GM19463 (cell line): ENCODE results near the gene MTFMT.
"Not testable (repeated sequence)": the region's sequence is repeated elsewhere in the genome, so short reads cannot be mapped to it uniquely, and the experiment has no call there.

ENCODE experiments used
- ATAC-seq: cut with Tn5 transposase; IDR thresholded peaks from one replicate; pipeline ENCODE4 v1.9.1; 2021; ENCODE audit warnings: mild to moderate bottlenecking, moderate library complexity; ENCODE audit not compliant: unreplicated experiment

The MTFMT gene

GRCh38 chr15:65028921-65029735, at the start of gene MTFMT:
Gene MTFMT, minus strand, starts transcription at chr15:65029639. Its CDS starts 26 bp downstream, at chr15:65029613.
- peak; percentile 77 for ATAC-seq

GRCh38 chr15:65077981-65078352, 48.5 kb upstream of the MTFMT start:
- ATAC-seq = no peak

DNA sequence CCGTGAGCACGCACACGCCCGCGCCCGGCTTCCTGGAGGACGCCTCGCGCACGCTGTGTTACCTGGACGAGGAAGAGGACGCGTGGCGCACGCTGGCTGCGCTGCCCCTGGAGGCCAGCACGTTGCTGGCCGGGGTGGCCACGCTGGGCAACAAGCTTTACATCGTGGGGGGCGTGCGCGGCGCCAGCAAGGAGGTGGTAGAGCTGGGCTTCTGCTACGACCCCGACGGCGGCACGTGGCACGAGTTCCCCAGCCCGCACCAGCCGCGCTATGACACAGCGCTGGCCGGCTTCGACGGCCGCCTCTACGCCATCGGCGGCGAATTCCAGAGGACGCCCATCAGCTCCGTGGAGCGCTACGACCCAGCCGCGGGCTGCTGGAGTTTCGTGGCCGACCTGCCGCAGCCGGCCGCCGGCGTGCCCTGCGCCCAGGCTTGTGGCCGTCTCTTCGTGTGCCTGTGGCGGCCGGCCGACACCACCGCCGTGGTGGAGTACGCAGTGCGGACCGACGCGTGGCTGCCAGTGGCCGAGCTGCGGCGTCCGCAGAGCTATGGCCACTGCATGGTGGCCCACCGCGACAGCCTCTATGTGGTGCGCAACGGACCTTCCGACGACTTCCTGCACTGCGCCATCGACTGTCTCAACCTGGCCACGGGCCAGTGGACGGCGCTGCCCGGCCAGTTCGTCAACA, 48.0 kb upstream of the MTFMT start:
- no peak for ATAC-seq

GRCh38 chr15:65076486-65077290, 47.2 kb upstream of the MTFMT start, which contains the start of gene KBTBD13:
Gene KBTBD13, plus strand, starts transcription at chr15:65076746. Its CDS starts 70 bp downstream, at chr15:65076816.
- no peak for ATAC-seq

GRCh38 chr15:65075607-65076395, 46.4 kb upstream of the MTFMT start:
- not testable (repeated sequence) for ATAC-seq

DNA sequence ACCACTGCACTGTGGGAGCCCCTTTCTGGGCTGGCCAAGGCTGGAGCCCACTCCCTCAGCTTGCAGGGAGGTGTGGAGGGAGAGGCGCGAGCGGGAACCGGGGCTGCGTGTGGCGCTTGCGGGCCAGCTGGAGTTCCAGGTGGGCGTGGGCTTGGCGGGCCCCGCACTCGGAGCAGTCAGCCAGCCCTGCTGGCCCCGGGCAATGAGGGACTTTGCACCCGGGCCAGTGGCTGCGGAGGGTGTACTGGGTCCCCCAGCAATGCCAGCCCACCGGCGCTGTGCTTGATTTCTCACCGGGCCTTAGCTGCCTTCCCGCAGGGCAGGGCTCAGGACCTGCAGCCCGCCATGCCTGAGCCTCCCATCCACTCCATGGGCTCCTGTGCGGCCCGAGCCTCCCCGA, 45.5 kb upstream of the MTFMT start:
- not testable (repeated sequence) for ATAC-seq

DNA sequence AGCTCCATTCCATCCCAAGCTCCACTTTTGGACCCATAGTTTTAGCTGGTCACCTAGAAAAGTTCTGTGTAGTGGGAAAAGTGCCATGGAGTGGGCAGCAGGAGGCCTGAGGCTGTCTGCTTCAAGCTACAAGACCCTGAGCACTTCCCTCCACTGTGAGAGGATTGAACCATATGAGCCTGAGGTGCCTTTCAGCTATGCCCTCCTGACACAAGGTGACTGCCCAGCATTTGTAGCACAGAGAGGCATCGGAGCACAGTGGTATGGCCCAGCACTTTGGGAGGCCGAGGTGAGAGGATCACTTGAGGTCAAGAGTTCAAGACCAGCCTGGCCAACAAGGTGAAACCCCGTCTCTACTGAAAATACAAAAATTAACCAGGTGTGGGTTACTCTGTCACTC, 43.2 kb upstream of the MTFMT start:
- ATAC-seq = no peak

- no peak for ATAC-seq
These were observed 42.6 kb upstream of the MTFMT start for GRCh38 chr15:65072027-65072426.

DNA sequence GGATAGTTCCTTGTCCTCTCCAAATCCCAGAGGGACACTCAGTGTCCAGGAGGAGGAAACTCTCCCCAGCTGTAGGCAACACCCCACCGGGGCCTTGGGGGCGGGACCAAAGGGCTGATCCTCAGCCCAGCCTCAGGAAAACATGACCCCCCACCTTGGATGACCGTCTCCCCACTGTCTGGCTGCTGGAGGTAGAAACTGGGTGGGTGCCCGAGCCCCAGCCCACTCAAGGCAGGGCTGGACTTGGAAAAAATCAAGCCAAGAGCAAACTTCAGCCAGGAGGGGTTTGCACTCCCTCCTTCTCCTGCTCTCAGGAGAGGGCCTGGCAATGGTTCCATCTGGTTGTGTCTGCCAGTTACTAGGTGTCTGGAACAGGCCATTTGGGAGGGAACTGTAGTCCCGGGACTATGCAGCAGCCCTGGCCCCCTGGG, 42.0 kb upstream of the MTFMT start:
- ATAC-seq = no peak

GRCh38 chr15:65069779-65070546, 40.5 kb upstream of the MTFMT start:
- no peak for ATAC-seq

GRCh38 chr15:65069179-65069578, 39.7 kb upstream of the MTFMT start:
- ATAC-seq = no peak

DNA sequence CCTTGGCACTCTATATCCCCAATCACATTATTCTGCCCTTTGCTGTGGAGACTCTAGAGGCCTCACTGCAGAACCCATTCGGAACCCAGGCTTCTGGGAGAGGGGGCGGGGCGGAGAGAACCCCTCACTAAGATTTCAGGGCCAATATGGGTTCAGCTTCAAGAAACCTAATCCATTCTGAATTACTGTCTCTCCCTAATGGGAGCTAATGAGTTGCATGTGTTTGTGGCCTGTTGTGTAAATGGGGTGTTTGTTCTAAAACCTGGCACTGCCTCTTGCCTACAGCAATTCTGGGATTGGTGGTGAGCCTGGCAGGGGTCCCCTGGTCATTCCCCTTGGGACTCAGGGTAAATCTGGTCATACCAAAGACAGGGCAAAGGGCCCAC, 39.0 kb upstream of the MTFMT start:
- no peak for ATAC-seq

DNA sequence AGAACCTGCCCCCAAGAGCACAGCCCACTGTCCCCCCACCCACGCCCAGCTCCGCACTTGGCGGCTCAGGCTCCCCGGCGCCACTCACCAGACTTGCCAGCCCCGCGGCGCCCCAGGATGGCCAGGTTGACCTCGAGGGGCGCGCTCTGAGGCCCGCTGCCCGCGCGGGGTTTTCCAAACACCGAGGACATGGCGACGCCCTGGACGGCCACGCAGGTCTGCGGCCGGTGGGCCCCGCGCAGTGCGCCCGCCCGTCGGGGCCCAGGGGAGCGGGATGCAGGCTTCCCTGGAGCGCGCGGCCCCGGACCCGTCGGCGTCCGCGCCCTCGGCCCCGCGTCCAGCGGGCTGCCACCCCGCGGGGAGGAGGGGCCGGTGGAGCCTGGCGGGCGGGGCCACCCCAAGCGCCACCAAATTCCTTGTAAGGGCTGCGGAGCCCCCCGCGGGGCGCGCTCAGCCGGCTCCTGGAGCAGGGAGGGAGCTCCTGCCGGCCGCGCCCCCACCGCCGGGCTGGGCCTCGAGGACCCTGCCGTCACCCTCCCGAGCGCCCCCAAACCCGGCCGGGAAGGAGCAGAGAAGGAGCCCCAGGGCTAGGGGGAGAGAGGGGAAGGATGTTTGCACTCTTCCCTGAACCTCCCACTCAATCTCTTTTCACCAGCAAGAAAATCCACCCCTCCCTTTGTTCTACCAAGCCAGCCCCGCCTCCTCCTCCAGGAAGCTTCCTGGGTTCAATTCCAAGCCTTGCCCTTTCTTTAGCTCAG, 38.4 kb upstream of the MTFMT start, which contains the start of gene RASL12:
RASL12 (minus strand) TSS at position 347 of the 758 bp plus-strand sequence; CDS start at position 191, 156 bp downstream.
- no peak for ATAC-seq

DNA sequence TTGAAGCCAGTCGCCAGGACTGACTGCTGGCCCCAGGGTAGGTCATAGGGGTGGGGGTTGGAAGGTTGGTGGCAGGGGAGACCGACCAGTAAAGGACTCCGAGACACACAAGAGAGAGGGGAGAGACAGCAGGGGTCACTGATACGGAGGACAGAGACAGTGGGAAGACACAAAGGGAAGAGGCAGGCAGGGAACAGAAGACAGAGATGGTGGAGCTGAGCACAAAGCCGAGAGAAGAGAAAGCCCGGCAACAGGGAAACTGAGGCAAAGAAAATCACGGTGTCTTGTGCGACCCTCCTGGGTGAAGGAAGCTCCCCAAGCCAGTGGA, 37.8 kb upstream of the MTFMT start:
- ATAC-seq = no peak

DNA sequence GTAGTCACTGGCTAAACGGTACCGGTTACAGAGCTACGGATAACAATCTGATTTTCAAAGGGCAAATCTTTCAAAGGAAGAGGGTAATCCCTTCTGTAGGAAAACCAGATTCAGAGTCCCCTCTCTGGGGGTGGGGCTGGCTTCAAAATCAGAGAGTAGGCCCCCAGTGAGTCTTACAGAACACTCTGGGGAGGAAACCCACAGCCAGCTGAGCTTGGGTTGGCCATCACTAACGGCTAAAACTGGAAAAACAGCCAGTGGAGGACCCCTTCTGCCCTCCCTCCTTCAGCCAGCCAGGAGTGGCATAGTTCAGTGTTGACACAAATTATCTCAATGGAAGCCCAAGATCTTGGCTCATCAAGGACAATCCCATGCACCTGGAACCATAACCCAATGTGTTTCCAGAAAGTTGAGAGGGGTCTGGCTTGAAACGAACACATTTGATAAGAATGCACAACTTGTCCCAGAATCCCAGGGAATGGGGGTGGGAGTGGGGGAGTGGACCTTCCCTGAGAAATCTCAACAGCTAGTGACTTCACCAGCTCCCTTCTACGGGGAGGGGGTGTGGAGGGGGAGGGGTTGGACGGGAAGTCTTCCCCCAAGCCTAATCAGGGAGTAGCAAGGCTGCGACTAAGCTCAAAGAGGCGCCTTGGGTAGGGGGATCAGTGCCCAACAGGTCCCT, 37.3 kb upstream of the MTFMT start:
- ATAC-seq = no peak

DNA sequence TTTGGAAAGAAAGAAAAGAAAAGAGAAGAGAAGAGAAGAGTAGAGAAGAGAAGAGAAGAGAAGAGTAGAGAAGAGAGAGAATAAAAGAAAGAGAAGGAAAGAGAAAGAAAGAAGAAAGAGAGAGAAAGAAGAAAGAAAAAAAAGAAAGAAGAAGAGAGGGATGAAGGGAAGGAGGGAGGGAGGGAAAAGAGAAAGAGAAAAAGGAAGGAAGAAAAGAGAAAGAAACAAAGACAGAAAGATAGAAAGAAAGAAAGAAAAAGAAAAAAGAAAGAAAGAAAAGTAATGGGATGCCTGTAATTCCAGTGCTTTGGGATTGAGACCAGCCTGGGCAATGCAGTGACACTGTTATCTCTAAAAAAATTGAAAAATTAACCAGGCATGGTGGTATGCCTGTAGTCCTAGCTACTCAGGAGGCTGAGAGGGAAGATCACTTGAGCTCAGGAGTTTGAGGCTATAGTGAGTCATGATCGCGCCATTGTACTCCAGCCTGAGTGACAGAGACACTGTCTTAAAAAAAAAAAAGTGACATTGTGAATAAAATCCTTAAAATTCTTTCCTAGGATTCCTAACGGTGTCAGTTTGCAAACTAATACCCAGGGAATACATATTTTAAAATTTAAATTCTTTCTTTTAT, 36.7 kb upstream of the MTFMT start:
- ATAC-seq = no peak

DNA sequence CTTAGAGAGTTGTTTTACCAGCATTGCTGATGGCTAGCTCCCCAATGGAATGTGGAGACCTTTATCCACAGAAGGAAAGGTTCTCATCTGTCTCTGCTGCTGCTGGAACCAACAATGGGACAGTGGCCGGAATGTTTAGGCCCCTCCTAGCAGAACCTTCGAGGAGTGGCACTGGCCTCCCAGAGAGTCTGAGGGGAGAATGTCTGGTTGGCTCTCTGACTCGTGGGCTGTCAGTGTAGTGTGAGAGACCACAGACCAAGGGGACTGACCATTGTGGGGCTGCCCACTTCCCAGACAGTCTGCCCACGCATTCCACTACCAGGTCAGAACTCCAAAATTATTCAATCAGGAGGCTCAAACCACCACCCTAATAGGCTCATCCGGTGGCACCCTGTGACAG, 33.3 kb upstream of the MTFMT start:
- ATAC-seq = no peak

GRCh38 chr15:65062061-65062460, 32.6 kb upstream of the MTFMT start:
- ATAC-seq = no peak
